Effector memory CD4-positive, alpha-beta T cell (primary cell): ENCODE data around the gene SPINDOC.

Experiments used
- DNase-seq, 3 donors: peaks; one replicate each; pipeline ENCODE4 v3.0.0-alpha.2; 2020
- H3K27ac ChIP-seq: 2 replicates; pipeline ENCODE4 v1.7.0; 2013; ENCODE audit warnings: mild to moderate bottlenecking, low read length, moderate library complexity; ENCODE audit not compliant: insufficient read depth, poor library complexity, severe bottlenecking
- H3K27me3 ChIP-seq: replicated peaks from 2 replicates; pipeline ENCODE4 v1.7.0; 2013; ENCODE audit warnings: mild to moderate bottlenecking, low read length; ENCODE audit not compliant: insufficient read depth, control insufficient read depth, poor library complexity, severe bottlenecking
- H3K36me3 ChIP-seq: 2 replicates; pipeline ENCODE4 v1.7.0; 2013; ENCODE audit warnings: mild to moderate bottlenecking, low read length, moderate library complexity; ENCODE audit not compliant: control insufficient read depth, insufficient read depth
- H3K4me1 ChIP-seq: 2 replicates; pipeline ENCODE4 v1.7.0; 2013; ENCODE audit warnings: low read length, mild to moderate bottlenecking; ENCODE audit not compliant: control insufficient read depth, insufficient read depth, poor library complexity, severe bottlenecking
- H3K4me3 ChIP-seq: 2 replicates; pipeline ENCODE4 v1.7.0; 2013; ENCODE audit warnings: low read length, low read depth, mild to moderate bottlenecking; ENCODE audit not compliant: insufficient read depth, poor library complexity, severe bottlenecking
- H3K9me3 ChIP-seq: 2 replicates; pipeline ENCODE4 v1.7.0; 2013; ENCODE audit warnings: mild to moderate bottlenecking, low read length, moderate library complexity; ENCODE audit not compliant: control insufficient read depth

SPINDOC gene

GRCh38 chr11:63868399-63869064 lies 55.3 kb downstream of the SPINDOC start:
- no peak overlapping the region for H3K27ac ChIP-seq
- H3K36me3 ChIP-seq: no peaks in the 10 kb centered on the region
- DNase-seq: no peak
- peaks cover 78% of the 10 kb centered on the region for H3K4me1 ChIP-seq
- no peaks in the 10 kb centered on the region for H3K27me3 ChIP-seq
- no peaks in the 10 kb centered on the region for H3K9me3 ChIP-seq
- H3K4me3 ChIP-seq: no peak overlapping the region

GRCh38 chr11:63869171-63869591 lies 55.9 kb downstream of the SPINDOC start:
- Histone ChIP-seq H3K27ac (peak overlapping the region; percentile 40), H3K4me1 (peaks cover 79% of the 10 kb centered on the region)

DNA sequence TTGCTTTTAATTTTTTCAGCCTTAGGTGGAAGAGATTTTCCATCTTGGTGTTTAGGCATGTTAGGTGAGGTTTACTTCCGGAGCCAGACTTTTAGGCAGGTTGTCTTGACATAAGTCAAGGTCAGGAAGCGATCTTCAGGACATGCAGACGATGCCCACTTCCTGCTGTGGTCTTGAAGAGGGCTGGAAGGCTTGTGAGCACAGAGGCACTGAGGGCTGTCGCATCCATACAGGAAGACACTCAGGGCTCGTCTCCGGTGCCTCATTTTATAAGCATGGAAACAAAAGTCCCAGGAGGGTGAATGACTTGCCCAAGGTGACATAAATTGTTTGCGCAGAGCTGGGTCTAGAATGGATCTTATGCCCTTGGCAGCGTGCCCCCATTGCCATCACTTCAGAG lies 56.4 kb downstream of the SPINDOC start:
- peak overlapping the region; percentile 2 for H3K4me3 ChIP-seq
- H3K27me3 ChIP-seq: no peaks in the 10 kb centered on the region
- H3K9me3 ChIP-seq: no peaks in the 10 kb centered on the region
- H3K27ac ChIP-seq: peak overlapping the region; percentile 40
- DNase-seq: peak; percentile 35 to 43 (median 36)
- no peaks in the 10 kb centered on the region for H3K36me3 ChIP-seq
- peaks cover 79% of the 10 kb centered on the region for H3K4me1 ChIP-seq

More at GRCh38 chr11:63869171-63869591, 55.9 kb downstream of the SPINDOC start:
- no peak for DNase-seq
- no peaks in the 10 kb centered on the region for H3K27me3 ChIP-seq
- H3K9me3 ChIP-seq: no peaks in the 10 kb centered on the region
- no peaks in the 10 kb centered on the region for H3K36me3 ChIP-seq
- H3K4me3 ChIP-seq: peak overlapping the region; percentile 2

DNA sequence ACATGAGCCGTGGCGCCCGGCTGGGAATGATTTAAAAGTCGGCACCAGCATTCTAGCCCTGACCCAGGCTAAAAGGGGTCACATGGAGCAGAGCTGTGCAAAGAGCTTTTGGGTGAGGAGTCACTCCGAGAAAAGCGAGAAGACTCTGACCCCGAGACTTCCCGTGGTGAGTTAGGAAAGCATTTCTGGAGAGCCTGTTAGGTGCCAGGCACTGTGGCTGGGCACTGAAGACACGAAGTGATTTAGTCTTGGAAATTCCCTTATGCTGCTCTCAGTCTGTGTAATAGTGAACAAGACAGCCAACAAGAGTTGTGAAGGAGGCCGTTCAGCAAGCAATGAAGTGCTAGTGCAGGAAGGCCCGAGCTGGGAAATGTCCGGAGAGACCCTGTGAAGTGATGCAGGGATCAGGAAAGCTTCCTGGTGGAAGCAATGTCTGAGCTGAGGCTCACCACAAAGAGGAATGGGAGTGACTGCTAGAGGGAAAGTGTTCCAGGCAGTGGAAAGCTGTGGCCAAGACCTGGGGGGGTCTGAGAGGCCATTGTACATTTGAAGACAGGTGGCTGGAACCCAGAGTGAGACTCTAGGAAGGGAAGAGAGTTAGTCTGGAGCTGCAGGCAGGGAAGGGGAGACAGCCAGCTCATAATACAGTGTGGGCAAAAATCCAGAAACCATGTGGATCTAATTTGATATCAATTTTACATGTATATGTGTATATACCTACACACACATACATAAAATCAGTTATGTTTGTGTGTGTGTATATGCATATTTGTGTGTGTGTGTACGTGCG lies 57.3 kb downstream of the SPINDOC start:
- Histone ChIP-seq H3K27ac (peak overlapping the region; percentile 40), H3K36me3 (no peaks in the 10 kb centered on the region), H3K27me3 (no peaks in the 10 kb centered on the region), H3K4me1 (peaks cover 72% of the 10 kb centered on the region), H3K4me3 (no peak overlapping the region), H3K9me3 (no peaks in the 10 kb centered on the region)
- DNase-seq: no peak

GRCh38 chr11:63871962-63872799 lies 58.9 kb downstream of the SPINDOC start:
- peaks cover 56% of the 10 kb centered on the region for H3K4me1 ChIP-seq

DNA sequence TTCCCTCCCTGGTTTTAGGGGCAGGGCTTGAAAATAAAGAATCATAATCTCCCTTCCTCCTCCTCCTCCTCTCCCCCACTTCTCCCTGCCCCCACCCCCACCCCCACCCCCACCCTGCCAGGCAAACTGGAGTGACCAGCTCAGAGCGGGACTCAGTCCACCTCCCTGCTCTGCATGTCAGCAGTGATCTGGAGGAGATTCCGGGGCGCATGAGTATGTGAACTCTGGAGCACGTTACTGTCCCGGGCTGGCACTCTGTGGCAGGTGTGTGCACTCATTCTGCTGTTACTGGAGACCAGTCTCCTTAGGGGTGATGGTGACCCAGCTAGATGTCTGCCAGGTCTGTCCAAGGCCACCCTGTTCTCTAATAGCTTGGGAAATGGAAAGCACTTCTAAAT lies 59.5 kb downstream of the SPINDOC start:
- H3K36me3 ChIP-seq: no peaks in the 10 kb centered on the region
- no peak overlapping the region for H3K27ac ChIP-seq
- H3K4me3 ChIP-seq: no peak overlapping the region
- H3K9me3 ChIP-seq: no peaks in the 10 kb centered on the region
- DNase-seq: no peak
- H3K4me1 ChIP-seq: peaks cover 52% of the 10 kb centered on the region
- H3K27me3 ChIP-seq: no peaks in the 10 kb centered on the region

More at GRCh38 chr11:63871962-63872799, 58.9 kb downstream of the SPINDOC start:
- peak; percentile 9 to 12 (median 11) for DNase-seq
- Histone ChIP-seq H3K27ac (peak overlapping the region; percentile 16), H3K36me3 (no peaks in the 10 kb centered on the region), H3K9me3 (no peaks in the 10 kb centered on the region), H3K4me3 (no peak overlapping the region), H3K27me3 (no peaks in the 10 kb centered on the region)

DNA sequence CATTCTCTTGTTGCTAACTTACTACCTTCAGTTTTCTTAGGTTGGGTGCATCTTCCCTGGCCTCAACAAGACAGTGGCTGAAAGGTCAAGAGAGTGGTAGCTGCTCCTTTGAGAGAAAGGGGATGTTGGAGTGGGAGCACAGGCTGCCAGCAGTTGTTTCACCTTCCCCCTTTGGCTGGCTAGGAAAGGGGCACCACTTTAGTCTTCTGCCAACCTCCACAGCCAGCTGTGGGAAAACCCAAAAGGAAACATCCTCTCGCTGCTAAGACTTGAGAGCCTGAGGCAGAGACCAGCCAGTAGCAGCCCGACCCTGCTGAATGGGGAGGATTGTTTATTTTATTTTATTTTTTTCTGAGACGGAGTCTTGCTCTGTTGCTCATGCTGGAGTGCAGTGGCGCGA lies 60.1 kb downstream of the SPINDOC start:
- no peak overlapping the region for H3K27ac ChIP-seq
- no peaks in the 10 kb centered on the region for H3K9me3 ChIP-seq
- DNase-seq: no peak
- no peaks in the 10 kb centered on the region for H3K27me3 ChIP-seq
- H3K36me3 ChIP-seq: no peaks in the 10 kb centered on the region
- no peak overlapping the region for H3K4me3 ChIP-seq
- H3K4me1 ChIP-seq: peaks cover 47% of the 10 kb centered on the region

DNA sequence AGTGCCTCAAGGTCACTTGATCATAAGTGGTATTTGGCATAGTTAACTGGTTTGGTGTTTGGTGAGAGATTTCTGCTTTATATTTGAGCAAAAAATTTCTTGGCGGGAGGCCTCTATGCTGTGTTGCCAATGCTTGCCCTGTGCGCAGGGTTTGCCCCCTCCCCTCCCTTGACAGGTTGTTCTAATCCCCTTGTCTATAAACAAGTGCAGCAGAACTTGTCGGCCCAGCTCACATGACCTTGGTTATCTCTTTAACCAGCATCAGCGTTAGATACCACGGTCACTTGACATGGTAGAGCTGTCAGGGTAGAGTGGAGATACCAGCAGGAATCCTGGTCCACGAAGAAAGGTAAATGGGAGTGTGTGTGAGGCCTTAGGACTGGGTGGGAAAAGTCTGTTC lies 61.3 kb downstream of the SPINDOC start:
- Histone ChIP-seq H3K36me3 (no peaks in the 10 kb centered on the region), H3K9me3 (no peaks in the 10 kb centered on the region), H3K4me3 (no peak overlapping the region), H3K27ac (no peak overlapping the region), H3K27me3 (no peaks in the 10 kb centered on the region), H3K4me1 (peaks cover 35% of the 10 kb centered on the region)
- no peak for DNase-seq

DNA sequence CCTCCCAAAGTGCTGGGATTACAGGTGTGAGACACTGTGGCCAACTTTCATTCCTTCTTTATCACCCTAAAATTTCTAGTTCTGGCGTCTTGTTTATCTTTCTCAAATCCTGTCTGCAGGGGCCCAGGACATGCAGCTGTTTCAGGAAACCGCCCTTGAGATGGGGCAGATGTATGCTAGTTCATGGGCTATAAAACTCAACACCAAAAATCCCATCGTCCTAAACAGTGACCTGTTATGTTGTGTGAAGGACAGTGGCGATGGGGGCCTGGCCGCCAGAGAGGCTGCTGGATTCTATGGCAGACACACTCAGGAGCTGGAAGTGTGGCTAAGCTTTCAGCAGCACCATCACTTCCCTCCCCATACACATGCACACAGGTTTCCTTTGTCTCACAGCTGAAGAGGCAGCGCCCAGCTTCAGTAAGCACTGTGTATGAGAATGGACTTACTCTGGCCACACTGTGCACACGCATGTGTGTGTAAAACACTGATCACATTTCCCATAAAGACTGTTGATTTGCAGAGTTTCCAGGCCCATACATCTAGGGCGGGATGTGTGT lies 62.3 kb downstream of the SPINDOC start:
- Histone ChIP-seq H3K4me1 (peaks cover 30% of the 10 kb centered on the region), H3K27ac (no peak overlapping the region), H3K9me3 (no peaks in the 10 kb centered on the region), H3K27me3 (no peaks in the 10 kb centered on the region), H3K36me3 (no peaks in the 10 kb centered on the region), H3K4me3 (no peak overlapping the region)
- DNase-seq: no peak
